Measurements from ENCODE around the gene DGCR6L. TPM values are rescaled to one million over a fixed set of nuclear protein-coding genes. Genes with fewer than 3 reads are reported as not detected.
"Not testable (repeated sequence)": the region's sequence is repeated elsewhere in the genome, so short reads cannot be mapped to it uniquely, and the experiment has no call there.

Gene DGCR6L
- polyA plus RNA-seq, 1 donor = 77.0 TPM

DNA sequence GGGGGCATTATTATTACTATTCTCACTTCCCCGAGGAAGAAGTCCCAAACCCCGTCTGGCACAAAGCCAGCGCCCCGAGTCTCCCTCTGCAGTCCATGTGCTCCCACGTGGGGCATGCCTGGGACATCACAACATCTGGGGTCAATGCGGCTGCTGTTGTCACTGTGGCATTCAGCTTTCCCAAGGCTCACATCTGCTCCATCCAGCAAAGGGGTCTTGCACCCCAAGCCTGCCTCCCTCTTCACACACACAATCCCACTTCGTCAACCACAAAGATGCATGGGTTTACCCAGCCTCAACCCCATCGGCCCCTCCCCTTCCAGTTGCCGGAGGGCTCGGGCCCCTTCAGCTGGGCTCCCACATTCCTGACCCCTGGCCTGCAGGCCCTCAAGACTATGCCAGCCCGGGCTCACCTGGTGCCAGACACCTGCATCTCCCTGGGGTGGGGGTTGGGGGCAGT, 28.2 kb downstream of the DGCR6L start:
- DNase-seq (ENCODE audit: low read depth) = no peak

DNA sequence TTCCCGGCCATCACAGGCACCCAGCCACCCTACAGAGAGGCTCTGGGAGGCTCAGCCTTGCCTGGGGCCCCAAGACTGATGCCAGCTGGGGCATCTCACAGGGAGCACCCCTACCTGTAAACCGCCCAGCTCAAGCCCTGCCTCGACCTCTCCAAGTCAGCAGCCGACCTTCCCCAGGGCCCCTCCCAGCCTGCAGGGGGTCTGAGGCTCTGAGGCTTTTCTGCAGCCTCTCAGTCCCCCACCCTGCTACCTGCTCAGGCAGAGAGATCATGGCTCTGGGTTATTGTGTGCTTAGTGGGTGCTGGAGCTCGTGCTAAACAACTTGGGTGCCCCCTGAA, 28.6 kb downstream of the DGCR6L start:
- DNase-seq (ENCODE audit: low read depth) = no peak

DNA sequence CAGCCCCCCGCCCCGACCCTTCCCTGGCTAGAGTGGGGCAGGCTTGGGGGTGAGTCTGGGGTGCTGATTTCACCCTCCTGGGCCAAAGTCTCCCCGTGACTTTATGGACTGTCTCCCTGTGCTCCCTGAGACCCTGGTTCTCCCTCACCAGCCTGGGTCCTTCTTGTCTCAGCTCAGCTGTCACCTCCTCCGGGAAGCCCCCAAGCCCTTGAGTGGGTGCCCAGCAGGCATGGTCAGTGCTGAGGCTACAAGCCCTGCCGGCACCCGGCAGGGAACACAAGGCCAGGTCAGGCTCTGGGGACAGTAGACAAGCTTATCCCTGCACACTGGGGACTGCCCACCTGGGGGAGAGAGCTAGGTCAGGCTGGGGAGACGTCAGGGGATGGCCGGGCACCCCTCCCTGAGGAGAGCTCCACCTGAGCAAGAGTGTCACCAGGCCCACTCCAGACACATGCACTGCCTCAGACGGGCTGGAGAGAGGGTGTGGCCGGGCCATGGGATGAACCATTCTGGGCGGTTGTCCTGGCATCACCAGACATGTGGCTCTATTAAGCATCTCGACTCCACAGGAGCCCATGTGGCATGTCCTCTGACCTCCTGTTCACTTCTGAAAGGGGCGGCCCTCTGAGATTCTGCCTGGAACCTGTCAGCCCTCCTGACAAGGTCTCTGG, 29.1 kb downstream of the DGCR6L start:
- DNase-seq (ENCODE audit: low read depth) = no peak

DNA sequence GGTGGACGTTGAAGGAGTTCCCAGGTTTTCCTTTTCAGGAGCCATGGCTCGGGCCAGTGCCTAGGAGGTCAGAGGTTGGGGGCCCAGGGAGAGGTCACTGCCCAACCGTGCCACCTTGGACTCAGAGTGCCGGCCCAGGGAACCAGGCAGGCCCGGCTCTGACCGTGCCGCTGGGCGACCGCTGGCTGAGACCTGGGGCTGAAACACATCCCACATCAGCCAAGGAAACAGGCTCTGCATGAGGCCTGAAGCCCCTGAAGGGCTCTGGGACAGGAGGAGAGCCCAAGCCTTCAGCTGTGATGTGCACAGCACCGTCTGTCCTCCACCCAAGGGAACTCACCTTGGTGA, 29.8 kb downstream of the DGCR6L start:
- no peak for DNase-seq (ENCODE audit: low read depth)

DNA sequence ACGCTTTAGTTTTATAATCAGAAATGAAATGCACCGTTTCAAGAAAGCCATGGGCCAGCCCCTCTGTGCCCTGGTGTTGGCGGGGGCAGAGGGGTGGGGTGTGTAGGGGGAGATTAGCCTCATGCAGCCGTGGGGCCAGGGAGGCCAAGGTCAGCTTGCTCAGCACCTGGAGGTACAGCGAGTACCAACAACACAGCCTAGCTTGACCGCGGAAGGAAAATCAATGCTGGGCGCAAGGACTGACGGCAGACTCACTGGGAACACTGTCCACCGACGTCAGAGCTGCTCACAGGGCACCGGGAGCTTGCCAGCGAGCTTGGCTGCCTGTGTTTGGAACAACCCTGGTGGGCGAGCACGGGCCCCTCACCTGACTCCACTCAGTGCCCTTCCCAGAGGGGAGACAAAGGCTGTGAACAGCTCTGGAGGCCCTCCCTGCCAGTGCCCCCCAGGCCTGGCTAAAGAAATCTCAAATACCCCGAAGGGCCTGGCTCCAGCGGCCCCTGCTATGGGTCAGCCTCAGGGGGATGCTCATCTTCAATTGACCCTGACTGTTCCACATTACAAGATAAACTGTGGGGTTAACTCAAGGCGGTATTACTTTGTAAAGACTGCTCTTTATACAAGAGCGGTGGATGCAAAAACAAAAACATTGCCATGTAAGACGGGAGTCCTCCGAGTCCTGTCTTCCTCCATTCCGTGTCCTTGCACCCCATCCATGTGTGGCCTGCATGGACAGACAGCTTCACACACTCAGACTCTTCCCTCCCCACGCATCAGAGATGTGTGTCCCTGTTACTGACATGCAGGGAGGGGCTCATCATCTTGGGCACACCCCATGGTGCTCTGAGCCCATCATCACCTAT, 30.4 kb downstream of the DGCR6L start:
- DNase-seq (ENCODE audit: low read depth) = not testable (repeated sequence)

DNA sequence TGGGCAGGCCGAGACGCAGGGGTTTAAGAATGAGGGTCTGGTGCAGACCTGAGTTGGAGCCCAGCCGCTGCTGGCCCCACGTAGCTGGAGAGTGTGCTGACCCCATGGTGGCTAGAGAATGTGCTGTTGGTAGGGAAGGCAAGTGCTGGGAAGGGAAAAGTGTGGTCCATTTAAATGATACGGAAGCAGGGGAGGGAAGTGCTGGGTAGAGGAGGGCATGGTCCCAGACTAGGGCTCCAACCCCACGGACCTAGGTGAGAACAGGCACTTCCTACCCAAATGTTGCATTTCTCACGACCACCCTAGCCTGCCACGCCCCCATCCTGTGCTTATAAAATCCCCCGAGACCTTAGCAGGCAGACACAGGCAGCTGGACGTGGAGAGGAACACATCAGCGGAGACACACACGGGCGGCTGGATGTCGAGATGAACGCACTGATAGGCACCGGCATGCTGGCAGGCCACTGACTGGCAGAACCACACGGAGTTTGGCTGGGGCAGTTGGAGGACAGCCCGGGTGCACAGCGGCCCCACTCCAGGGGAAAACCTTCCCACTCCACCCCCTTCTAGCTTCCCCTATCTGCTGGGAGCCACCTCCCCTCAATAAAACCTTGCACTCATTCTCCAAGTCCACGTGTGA, 33.0 kb downstream of the DGCR6L start:
- DNase-seq (ENCODE audit: low read depth) = not testable (repeated sequence)

DNA sequence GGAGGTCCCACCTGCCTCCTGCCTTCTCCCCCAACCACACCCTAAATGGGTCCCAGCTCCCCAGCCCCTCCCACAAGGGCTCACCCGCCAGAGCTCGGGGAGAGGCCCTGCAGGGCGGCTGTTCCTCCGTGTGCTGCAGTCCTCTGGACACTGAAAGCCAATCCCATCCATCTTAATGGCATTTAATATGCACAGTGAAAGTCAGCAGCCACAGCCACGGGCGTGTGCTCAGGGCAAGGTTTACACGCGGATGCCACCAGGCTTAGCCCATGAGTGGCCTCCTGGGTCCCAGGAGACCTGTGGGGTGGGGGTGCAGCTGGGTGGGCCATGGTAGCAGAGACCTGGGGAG, 33.6 kb downstream of the DGCR6L start:
- not testable (repeated sequence) for DNase-seq (ENCODE audit: low read depth)

DNA sequence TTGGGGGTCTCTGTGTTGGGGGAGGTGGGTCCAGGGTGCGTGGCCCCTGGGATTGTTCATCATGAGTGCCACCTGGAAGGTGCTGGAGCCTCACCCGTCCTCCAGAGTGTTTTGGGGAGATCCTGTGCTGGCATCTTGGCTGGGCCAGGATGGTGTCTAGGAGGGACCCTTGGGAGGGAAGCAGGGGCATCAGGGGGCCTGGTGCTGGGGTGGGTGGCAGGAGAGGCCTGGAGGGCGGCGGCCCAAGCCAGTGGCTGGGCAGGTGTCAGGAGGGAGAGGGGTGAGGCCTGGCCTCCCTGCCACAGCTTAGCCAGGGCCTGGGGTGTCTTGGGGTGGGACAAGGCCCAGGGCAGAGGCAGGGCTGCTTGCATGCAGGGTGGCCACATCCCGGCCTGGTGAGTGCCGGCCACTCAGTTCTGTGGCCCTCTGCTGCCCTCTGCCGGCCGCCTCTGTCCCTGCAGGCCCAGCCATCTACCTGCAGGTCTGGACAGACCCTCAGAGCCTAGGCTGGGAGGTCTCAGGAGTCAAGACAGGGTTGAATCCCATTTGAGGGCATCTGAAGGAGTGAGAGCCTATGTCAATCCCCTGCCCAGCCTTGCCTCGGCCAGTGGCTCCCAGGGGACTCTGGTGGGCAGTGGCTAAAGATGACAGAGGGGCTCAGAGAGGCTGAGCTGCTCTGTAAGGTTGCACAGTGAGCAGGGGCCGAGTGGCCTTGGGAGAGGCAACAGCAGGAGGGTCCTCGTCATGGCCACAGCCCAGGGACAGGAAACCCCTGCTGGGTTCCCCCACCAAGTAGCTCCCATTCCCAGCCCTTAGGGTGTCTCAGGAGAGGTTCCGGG, 34.2 kb downstream of the DGCR6L start:
- DNase-seq (ENCODE audit: low read depth) = not testable (repeated sequence)

DNA sequence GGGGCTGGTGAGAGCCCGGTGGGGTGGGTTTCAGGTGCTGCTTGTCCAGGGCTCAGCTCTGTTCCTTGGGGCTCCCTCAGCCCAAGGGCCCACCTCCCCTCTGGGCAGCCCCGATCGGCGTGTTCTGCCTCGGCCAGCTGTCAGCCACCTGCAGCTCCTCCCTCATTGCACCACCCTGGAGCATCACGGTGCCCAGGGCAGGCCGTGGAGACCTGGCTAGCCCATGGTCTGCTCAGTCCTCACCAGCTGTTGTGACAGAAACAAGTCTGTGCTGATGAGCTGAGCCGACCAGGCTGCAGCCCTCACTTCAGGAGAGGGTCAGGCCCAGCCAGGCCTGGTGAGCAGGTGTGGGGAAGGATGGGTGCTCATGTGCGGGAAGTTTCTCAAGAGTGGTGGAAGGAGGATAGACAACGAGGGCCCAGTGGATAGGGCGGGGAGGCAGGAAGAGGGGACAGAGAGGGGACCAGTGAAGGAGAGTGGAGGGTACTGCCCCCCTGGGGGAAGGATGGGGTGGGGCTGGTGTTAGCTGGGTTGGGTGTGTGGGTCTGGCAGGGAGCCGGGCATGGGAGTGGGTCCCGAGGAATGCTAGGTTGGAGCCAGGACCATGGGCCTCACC, 35.3 kb downstream of the DGCR6L start:
- no peak for DNase-seq (ENCODE audit: low read depth)

DNA sequence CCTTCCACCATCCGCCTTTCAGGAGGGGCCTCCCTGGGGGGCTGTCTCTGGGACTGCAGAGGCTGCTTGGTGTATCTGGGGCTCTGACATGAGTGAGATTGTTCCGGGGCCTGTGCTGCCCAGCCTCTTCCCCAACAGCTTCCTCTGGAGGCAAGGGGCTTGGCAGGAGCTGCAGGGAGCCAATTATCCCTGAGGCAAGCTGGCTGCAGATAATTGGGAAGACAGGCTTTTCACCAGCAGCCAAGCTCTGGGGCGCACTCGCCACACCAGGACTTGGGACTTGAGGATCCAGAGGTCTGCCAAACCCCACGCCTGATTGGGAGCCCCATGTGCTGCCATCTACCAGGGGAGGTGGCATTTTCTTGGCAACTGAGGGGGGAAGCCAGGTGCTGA, 36.2 kb downstream of the DGCR6L start:
- no peak for DNase-seq (ENCODE audit: low read depth)

DNA sequence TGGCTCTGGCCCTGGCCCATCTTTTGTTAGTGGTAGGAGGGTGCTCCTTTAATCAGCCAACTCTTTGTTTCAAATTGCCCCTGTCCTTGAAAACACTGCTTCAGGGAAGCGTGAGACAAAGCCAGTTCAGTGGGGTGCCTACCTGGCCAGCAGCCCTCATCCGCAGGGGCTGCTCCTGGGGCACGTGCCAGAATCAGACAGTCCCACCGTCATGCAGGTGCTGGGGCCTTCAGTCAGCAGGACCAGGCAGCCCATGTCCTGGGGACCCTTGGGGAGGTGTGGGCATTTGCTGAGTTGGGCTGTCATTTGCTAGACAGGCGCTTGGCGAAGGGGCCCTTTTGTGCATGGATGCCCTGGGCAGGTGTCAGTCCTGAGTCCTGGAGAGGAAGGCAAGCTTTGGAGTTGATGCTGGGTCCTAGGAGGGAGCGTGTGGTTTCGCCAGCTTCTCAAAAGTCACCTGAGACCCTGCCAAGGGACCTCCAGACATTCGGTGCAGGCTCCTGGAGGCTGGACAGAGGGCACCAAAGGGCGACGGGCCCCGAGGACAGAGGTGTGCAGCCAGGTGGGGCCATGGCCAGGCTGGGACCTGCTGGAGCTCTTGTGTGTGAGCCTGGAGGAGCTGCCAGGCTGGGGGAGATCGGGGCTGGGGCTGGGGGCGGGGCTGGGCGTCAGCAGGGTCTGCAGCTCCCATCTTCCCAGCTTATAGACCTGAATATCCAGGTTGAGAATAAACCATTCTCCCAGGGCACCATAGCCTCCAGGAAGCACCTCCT, 36.8 kb downstream of the DGCR6L start:
- no peak for DNase-seq (ENCODE audit: low read depth)

DNA sequence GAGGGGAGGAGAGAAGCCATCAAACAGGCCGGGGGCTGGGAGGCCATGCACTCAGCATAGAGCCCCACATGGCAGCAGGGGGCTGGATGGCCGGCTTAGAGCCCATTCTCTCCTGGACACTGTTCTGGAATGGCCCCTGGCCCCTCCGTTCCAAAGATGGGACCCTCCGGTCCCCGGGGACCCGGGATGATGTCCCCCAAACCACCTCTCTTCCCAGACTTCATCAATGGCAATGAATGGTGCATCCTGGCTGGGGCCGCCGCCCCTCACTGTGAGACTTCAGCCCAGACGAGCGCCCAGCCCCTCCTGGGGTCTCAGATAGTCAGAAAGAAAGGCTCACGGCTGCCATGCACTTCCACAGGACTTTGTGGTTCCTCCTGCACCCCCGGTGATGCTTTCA, 38.0 kb downstream of the DGCR6L start:
- no peak for DNase-seq (ENCODE audit: low read depth)

DNA sequence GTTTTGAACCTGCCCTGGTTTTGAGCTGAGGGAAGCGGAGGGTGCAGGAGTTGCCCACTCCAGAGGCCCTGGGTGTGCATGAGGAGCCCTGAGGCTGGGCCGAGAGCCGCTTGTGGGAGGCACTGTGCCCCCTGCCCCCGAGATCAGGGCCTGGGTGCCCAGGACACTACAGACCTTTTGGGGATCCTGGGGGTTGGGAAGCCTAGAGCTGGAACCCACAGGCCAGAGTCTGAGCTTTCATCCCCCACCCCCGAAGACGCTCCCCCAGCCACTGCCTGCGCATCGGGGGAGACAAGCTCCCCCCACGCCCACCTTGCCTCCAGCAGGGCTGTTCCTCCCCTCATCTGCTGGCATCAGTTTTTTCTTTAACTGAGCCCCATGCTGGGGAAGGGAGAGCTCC, 38.4 kb downstream of the DGCR6L start:
- DNase-seq (ENCODE audit: low read depth) = not testable (repeated sequence)

DNA sequence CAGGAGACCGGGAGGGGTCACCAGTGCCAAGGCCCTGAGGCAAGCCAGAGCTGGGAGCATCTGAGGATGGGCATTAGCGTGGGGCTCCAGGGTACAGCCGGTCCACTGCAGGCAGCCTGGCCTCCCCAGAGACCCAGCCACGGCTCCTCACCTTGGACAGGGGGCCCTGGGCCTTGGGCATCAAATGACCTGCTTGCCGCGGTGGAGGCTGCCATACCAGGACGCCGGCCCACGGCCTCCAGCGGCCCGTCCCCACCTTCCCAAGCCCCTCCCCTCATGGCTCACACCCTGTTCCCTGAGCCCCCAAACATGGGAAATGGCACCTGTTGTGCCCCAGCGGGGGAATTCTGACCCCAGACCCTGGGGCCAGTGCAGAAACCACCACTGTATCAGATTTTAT, 39.0 kb downstream of the DGCR6L start:
- DNase-seq (ENCODE audit: low read depth) = no peak

DNA sequence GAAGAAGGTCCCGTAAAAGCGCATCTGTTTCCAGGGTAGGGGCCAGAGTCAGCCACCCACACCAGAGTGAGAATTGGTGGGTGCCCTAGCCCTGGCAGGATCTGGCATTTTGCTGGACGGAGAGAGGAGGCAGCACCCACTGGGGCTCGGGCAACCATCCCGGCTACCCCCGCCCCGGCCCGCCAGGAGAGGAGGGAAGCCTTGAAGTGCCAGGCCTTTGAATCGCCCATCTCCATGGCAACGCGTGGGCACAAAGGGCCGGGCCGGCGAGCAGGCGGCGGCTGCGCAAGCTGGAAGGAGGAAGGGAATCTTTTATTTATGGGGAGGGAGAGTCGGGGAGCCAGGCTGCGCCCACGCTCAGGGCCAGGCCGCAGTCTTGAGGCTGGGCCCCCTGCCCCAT, 39.7 kb downstream of the DGCR6L start:
- DNase-seq (ENCODE audit: low read depth) = not testable (repeated sequence)

DNA sequence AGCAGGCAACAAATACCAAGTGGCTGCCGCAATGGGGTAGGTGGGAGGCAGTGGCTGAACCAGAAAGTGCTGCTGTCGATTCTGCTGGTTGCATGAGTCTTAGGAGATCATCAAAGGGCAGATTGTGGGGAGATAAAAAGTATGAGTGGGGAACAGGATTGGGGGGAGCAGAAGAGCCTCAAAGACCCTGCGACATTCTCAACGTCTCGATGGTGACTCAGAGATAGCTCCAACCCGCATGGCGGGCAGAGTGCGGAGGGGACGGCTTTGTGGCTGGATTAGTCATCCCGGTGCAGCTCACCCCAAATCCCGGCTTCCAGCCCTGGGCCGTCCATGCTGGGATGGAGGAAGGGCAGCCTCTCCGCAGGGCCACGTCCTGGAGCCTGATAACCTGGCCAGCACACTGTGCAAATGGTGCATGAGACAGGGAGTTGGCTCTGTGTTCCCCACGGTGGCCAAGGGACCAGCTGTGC, 40.2 kb downstream of the DGCR6L start:
- DNase-seq (ENCODE audit: low read depth) = no peak

DNA sequence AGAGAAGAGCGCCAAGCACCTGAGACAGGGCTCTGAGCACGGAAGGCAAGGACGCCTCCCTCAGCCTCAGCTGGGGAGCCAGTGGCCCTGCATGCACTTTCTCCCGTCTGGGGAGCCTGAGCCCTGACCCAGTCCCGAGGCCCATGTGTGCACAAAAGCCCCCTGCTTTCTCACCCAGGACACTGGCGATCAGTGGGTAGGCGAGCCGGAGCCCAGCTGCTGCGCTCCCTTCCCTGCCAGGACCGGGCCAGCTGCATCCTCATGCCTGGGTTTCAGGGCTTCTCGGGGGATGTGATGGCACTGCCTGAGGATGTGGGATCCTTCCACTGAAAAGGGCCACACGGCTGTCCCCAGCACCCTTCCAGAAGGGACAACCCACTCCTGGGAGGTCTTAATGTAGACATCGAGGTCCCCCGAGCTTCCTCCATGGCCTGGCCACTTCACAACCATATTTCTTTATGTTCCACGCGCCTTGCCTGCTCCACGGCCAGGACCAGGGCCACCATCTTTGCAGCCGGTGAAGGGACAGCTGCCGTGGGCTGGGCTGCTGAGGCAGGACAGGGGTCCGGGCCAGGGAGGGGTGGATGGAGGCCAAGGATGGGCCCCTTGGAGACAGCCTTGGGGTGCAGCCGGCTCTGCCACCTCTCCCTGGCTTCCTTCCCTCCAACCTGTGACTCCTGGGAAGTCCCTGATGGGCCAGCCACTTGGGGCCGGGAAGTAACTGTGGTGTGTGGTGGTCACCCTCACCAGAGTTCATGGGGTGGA, 41.0 kb downstream of the DGCR6L start:
- DNase-seq (ENCODE audit: low read depth) = not testable (repeated sequence)

DNA sequence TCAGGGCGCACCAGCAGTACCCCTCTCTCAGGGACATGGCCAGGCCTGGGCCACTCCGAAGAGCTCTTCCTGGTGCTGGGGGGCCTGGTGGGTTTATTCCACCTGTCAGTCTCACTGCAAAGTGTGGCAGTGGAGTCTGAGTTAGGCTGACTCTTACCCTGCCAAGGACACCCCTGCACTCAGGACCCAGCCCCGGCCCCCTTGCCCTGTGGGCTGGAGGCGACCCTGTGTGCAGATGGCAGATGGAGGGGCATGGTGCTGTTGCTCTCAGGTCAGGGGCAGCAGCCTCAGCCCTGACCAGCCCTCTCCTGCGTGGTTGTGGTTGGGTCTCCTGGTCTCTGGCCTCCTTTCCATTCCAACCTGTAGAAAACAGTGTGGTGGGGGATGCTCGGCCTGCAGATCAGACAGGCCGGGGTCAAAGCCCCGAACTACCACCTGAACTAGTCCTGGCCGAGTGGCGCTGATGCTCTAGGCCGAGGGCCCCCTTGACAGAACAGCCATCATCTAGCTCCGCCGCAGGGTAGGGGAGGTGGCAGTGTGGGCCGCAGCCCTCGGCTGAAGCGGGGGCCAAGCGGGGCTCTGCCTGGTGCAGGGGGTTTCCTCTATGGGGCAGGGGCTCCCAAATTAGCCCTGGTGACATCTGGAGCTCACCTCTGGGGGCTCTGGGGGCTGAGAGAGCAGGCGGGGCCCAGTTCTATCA, 41.8 kb downstream of the DGCR6L start:
- DNase-seq (ENCODE audit: low read depth) = not testable (repeated sequence)

DNA sequence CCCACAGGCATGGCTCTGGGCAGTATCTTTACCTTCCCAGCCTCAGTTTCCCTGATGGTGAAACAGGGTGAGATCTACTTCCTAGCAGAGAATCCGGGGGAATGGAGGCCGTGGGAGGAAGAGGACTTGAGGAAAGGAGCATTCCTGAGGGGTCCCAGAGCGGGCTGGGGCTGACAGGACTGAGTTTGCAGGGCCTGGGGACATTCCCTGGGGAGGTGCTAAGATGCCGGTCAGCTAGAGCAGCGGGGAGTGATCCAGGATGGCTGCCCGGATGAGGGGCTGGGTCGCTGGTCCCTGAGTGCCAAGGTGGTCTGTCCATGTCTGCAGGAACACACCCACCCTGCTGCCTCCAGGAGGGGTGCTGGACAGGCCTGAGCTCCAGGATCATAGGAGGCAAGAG, 43.4 kb downstream of the DGCR6L start:
- DNase-seq (ENCODE audit: low read depth) = no peak

All from forelimb muscle (tissue), 1 donor.